ENCODE measurements around the gene IFIT3. TPM values are rescaled to one million over a fixed set of nuclear protein-coding genes. Genes with fewer than 3 reads are reported as not detected.

The IFIT3 gene, protein sequence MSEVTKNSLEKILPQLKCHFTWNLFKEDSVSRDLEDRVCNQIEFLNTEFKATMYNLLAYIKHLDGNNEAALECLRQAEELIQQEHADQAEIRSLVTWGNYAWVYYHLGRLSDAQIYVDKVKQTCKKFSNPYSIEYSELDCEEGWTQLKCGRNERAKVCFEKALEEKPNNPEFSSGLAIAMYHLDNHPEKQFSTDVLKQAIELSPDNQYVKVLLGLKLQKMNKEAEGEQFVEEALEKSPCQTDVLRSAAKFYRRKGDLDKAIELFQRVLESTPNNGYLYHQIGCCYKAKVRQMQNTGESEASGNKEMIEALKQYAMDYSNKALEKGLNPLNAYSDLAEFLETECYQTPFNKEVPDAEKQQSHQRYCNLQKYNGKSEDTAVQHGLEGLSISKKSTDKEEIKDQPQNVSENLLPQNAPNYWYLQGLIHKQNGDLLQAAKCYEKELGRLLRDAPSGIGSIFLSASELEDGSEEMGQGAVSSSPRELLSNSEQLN
- 4.9 to 8.4 TPM (median 6.5 TPM) in 5 replicates for total RNA-seq (2022; extraction: Qiagen RNA extraction; ENCODE audit: low read depth)

GRCh38 chr10:89327803-89328441 lies at the start of gene IFIT3:
IFIT3 (plus strand) TSS chr10:89327997; CDS start chr10:89328074, 77 bp downstream.

DNA sequence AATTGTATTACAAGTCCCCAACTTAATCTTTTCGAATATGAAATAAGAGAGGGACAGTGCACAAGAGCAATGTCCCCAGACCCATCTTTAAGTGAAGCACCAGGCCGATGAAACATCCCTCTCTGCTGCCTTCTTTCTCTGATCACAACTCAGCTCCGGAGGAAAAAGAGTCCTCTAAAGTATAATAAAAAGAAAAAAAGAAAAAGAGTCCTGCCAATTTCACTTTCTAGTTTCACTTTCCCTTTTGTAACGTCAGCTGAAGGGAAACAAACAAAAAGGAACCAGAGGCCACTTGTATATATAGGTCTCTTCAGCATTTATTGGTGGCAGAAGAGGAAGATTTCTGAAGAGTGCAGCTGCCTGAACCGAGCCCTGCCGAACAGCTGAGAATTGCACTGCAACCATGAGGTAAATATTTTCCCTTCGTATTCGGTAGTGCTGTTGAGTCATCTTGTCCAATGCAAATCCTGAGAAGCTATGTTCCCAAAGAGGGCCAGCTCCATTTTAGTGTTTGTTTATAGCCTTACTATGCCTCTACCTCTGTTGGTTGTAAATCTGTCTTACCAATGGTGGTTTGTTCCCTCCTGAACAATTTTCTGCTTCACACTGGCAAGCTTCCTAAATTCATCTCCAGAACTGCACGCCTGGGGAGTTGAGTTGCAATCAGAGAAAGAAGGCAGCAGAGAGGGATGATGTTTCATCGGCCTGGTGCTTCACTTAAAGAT lies 25.9 kb upstream of the IFIT3 start, which contains the start of gene IFIT2:
IFIT2 (plus strand) TSS at position 326 of the 725 bp plus-strand sequence; CDS start at position 404, 78 bp downstream.

GRCh38 chr10:89377705-89378637 lies 50.2 kb downstream of the IFIT3 start, which contains the start of gene IFIT1B:
IFIT1B (plus strand) TSS chr10:89378056; CDS start chr10:89378136, 80 bp downstream.

Other genes with a start within 250 kb of the IFIT3 start
- 0.06 to 0.07 TPM in 2 of 5 replicates, not detected in the others for gene CH25H, start 120.7 kb upstream of the IFIT3 start, total RNA-seq (2022; extraction: Qiagen RNA extraction; ENCODE audit: low read depth)
- 41.8 to 56.8 TPM (median 51.2 TPM) in 5 replicates for gene LIPA, start 76.2 kb upstream of the IFIT3 start, total RNA-seq (2022; extraction: Qiagen RNA extraction; ENCODE audit: low read depth)
- 2.5 to 5.4 TPM (median 3.4 TPM) in 5 replicates for gene IFIT2, start 26.0 kb upstream of the IFIT3 start, total RNA-seq (2022; extraction: Qiagen RNA extraction; ENCODE audit: low read depth)
- not detected in 5 replicates for gene IFIT1B, start 50.1 kb downstream of the IFIT3 start, total RNA-seq (2022; extraction: Qiagen RNA extraction; ENCODE audit: low read depth)
- 4.6 to 7.6 TPM (median 5.5 TPM) in 5 replicates for gene IFIT1, start 64.6 kb downstream of the IFIT3 start, total RNA-seq (2022; extraction: Qiagen RNA extraction; ENCODE audit: low read depth)
- 7.3 to 11.4 TPM (median 9.3 TPM) in 5 replicates for gene IFIT5, start 86.6 kb downstream of the IFIT3 start, total RNA-seq (2022; extraction: Qiagen RNA extraction; ENCODE audit: low read depth)
- 0.02 to 0.04 TPM in 2 of 5 replicates, not detected in the others for gene SLC16A12, start 207.6 kb downstream of the IFIT3 start, total RNA-seq (2022; extraction: Qiagen RNA extraction; ENCODE audit: low read depth)

All from A549 treated with DMSO at 1 μM for 4 hours (cell line).